HepG2 (cell line): ENCODE measurements around the gene CCDC175. TPM values are rescaled to one million over a fixed set of nuclear protein-coding genes. Genes with fewer than 3 reads are reported as not detected.

Source experiments
- HOXA7 ChIP-seq: sonication (generic); formaldehyde crosslinking; IDR thresholded peaks from 2 replicates; pipeline ENCODE4 v1.8.1; 2022; ENCODE audit warnings: mild to moderate bottlenecking, missing genetic modification reagents, moderate library complexity
- NFE2 ChIP-seq: sonication (generic); formaldehyde crosslinking; IDR thresholded peaks from 2 replicates; pipeline ENCODE4 v1.4.0; 2020; ENCODE audit warnings: missing genetic modification reagents
- RFX1 ChIP-seq: fragments of 450-650 bp; IDR thresholded peaks from 2 replicates; pipeline ENCODE4 v1.6.1; 2017
- polyA plus RNA-seq, 8 experiments: library from polyadenylated mRNA; depleted of rRNA in 3 of 8; stranded (reverse) in 7 of 8; unstranded in 1 of 8; fragments of >200 nt; fragmentation: Illumina TruSeq in 4 of 8; extraction: Trizol in 4 of 8; gene quantifications; 2 replicates each; pipeline versions ENCODE4 v1.2.1 to v1.2.3, GENCODE V29; 2011 to 2016; ENCODE audit warnings: low read depth in 4 of 8, missing spikeins in 1 of 8, mixed read lengths in 1 of 8; ENCODE audit not compliant: insufficient read depth in 1 of 8
- total RNA-seq, 5 experiments: library from RNA; depleted of rRNA; stranded (reverse); fragments of >200 nt; fragmentation: Illumina TruSeq; extraction: Trizol; gene quantifications; 2 replicates each; pipeline ENCODE4 v1.2.3, GENCODE V29; 2016; ENCODE audit warnings: low read depth in 1 of 5
- TF ChIP-seq, protein P1 (sequence below): sonication (generic); formaldehyde crosslinking; IDR thresholded peaks from 2 replicates; pipeline ENCODE4 v1.4.0; 2020; ENCODE audit warnings: mild to moderate bottlenecking, missing genetic modification reagents
- TF ChIP-seq, protein P2 (sequence below): sonication (generic); formaldehyde crosslinking; IDR thresholded peaks from 2 replicates; pipeline ENCODE4 v1.8.1; 2023; ENCODE audit warnings: mild to moderate bottlenecking, inconsistent platforms, moderate library complexity, missing genetic modification reagents, borderline replicate concordance
- TF ChIP-seq, protein P3 (sequence below): sonication (generic); formaldehyde crosslinking; IDR thresholded peaks from 2 replicates; pipeline ENCODE4 v1.8.0; 2022; ENCODE audit warnings: missing genetic modification reagents, mild to moderate bottlenecking, moderate library complexity, borderline replicate concordance
- TF ChIP-seq, protein P4 (sequence below), 2 experiments: IDR thresholded peaks; 2 replicates each; pipeline ENCODE4 v1.6.1; 2011 to 2012; ENCODE audit warnings: low read length in 2 of 2, borderline replicate concordance in 1 of 2, low read depth in 1 of 2, mild to moderate bottlenecking in 1 of 2, moderate library complexity in 1 of 2
- TF ChIP-seq, protein P5 (sequence below): sonication (generic); formaldehyde crosslinking; IDR thresholded peaks from 2 replicates; pipeline ENCODE4 v1.4.0; 2020; ENCODE audit warnings: mild to moderate bottlenecking, missing genetic modification reagents

Gene CCDC175
- total and polyA plus RNA-seq, 2 of the 13 experiments (the other 11 are each of a cell fraction or from before 2014, with no cell fraction given), result not detected

DNA sequence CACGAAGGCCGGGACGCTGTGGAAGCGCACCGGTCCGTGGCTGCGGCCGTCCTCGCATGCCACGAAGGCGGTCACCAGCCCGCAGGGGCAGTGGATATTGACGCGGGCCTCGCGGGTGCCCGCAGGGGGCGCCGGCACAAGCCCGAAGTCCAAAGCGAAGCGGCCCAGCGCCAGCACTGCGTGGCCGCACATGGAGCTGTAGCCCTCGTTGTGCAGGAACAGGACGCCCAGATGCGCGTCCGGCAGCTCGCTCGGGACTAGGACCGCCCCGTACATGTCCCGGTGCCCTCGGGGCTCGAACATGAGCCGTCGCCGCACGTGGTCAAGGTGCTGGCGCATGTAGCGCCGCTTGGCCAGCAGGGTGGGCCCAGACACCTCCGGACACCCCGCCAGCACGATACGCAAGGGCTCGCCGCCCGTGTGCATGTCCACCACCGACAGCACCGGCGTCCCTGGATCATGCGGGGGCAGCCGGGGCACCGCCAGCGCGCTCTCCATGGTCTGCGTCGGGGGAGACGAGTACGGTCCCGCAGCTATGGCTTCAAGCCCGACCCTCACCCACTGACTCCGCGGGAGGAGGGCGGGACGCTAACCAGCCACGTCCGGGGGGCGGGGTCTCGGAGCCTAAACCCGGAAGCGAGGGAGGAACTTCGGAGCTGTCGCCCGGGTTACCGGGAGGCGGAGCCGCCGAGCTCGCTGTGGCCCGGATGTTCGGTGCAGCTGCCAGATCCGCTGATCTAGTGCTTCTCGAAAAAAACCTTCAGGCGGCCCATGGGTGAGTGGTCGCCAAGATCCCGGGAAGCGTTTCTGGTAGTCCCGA is 92.6 kb downstream of the CCDC175 start, which contains the start of the genes JKAMP and L3HYPDH (continued):
- TF ChIP-seq, protein P1, sequence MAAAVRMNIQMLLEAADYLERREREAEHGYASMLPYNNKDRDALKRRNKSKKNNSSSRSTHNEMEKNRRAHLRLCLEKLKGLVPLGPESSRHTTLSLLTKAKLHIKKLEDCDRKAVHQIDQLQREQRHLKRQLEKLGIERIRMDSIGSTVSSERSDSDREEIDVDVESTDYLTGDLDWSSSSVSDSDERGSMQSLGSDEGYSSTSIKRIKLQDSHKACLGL (CRISPR knock-in tag), result peak; percentile 99
- TF ChIP-seq, protein P2, sequence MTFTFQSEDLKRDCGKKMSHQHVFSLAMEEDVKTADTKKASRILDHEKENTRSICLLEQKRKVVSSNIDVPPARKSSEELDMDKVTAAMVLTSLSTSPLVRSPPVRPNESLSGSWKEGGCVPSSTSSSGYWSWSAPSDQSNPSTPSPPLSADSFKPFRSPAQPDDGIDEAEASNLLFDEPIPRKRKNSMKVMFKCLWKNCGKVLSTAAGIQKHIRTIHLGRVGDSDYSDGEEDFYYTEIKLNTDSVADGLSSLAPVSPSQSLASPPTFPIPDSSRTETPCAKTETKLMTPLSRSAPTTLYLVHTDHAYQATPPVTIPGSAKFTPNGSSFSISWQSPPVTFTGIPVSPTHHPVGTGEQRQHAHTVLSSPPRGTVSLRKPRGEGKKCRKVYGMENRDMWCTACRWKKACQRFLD (CRISPR knock-in tag), result peak; percentile 99
- TF ChIP-seq, protein P3, sequence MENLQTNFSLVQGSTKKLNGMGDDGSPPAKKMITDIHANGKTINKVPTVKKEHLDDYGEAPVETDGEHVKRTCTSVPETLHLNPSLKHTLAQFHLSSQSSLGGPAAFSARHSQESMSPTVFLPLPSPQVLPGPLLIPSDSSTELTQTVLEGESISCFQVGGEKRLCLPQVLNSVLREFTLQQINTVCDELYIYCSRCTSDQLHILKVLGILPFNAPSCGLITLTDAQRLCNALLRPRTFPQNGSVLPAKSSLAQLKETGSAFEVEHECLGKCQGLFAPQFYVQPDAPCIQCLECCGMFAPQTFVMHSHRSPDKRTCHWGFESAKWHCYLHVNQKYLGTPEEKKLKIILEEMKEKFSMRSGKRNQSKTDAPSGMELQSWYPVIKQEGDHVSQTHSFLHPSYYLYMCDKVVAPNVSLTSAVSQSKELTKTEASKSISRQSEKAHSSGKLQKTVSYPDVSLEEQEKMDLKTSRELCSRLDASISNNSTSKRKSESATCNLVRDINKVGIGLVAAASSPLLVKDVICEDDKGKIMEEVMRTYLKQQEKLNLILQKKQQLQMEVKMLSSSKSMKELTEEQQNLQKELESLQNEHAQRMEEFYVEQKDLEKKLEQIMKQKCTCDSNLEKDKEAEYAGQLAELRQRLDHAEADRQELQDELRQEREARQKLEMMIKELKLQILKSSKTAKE (CRISPR knock-in tag), result peak; percentile 68; the same call in 1 of the 2 replicates
- peak; percentile 91 for TF ChIP-seq RFX1
- TF ChIP-seq, protein P4, sequence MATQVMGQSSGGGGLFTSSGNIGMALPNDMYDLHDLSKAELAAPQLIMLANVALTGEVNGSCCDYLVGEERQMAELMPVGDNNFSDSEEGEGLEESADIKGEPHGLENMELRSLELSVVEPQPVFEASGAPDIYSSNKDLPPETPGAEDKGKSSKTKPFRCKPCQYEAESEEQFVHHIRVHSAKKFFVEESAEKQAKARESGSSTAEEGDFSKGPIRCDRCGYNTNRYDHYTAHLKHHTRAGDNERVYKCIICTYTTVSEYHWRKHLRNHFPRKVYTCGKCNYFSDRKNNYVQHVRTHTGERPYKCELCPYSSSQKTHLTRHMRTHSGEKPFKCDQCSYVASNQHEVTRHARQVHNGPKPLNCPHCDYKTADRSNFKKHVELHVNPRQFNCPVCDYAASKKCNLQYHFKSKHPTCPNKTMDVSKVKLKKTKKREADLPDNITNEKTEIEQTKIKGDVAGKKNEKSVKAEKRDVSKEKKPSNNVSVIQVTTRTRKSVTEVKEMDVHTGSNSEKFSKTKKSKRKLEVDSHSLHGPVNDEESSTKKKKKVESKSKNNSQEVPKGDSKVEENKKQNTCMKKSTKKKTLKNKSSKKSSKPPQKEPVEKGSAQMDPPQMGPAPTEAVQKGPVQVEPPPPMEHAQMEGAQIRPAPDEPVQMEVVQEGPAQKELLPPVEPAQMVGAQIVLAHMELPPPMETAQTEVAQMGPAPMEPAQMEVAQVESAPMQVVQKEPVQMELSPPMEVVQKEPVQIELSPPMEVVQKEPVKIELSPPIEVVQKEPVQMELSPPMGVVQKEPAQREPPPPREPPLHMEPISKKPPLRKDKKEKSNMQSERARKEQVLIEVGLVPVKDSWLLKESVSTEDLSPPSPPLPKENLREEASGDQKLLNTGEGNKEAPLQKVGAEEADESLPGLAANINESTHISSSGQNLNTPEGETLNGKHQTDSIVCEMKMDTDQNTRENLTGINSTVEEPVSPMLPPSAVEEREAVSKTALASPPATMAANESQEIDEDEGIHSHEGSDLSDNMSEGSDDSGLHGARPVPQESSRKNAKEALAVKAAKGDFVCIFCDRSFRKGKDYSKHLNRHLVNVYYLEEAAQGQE (IDR thresholded peaks at IDR 0.05; ENCODE audit: borderline replicate concordance in 1 of 2, low read depth in 1 of 2, low read length in 2 of 2), result 0 out of 4 replicates have a peak, but pooled peaks of 1 of the 2 experiments have one; percentile 28
- no peak for TF ChIP-seq NFE2 (CRISPR knock-in tag)
- no peak for TF ChIP-seq HOXA7 (CRISPR knock-in tag)
- TF ChIP-seq, protein P5, sequence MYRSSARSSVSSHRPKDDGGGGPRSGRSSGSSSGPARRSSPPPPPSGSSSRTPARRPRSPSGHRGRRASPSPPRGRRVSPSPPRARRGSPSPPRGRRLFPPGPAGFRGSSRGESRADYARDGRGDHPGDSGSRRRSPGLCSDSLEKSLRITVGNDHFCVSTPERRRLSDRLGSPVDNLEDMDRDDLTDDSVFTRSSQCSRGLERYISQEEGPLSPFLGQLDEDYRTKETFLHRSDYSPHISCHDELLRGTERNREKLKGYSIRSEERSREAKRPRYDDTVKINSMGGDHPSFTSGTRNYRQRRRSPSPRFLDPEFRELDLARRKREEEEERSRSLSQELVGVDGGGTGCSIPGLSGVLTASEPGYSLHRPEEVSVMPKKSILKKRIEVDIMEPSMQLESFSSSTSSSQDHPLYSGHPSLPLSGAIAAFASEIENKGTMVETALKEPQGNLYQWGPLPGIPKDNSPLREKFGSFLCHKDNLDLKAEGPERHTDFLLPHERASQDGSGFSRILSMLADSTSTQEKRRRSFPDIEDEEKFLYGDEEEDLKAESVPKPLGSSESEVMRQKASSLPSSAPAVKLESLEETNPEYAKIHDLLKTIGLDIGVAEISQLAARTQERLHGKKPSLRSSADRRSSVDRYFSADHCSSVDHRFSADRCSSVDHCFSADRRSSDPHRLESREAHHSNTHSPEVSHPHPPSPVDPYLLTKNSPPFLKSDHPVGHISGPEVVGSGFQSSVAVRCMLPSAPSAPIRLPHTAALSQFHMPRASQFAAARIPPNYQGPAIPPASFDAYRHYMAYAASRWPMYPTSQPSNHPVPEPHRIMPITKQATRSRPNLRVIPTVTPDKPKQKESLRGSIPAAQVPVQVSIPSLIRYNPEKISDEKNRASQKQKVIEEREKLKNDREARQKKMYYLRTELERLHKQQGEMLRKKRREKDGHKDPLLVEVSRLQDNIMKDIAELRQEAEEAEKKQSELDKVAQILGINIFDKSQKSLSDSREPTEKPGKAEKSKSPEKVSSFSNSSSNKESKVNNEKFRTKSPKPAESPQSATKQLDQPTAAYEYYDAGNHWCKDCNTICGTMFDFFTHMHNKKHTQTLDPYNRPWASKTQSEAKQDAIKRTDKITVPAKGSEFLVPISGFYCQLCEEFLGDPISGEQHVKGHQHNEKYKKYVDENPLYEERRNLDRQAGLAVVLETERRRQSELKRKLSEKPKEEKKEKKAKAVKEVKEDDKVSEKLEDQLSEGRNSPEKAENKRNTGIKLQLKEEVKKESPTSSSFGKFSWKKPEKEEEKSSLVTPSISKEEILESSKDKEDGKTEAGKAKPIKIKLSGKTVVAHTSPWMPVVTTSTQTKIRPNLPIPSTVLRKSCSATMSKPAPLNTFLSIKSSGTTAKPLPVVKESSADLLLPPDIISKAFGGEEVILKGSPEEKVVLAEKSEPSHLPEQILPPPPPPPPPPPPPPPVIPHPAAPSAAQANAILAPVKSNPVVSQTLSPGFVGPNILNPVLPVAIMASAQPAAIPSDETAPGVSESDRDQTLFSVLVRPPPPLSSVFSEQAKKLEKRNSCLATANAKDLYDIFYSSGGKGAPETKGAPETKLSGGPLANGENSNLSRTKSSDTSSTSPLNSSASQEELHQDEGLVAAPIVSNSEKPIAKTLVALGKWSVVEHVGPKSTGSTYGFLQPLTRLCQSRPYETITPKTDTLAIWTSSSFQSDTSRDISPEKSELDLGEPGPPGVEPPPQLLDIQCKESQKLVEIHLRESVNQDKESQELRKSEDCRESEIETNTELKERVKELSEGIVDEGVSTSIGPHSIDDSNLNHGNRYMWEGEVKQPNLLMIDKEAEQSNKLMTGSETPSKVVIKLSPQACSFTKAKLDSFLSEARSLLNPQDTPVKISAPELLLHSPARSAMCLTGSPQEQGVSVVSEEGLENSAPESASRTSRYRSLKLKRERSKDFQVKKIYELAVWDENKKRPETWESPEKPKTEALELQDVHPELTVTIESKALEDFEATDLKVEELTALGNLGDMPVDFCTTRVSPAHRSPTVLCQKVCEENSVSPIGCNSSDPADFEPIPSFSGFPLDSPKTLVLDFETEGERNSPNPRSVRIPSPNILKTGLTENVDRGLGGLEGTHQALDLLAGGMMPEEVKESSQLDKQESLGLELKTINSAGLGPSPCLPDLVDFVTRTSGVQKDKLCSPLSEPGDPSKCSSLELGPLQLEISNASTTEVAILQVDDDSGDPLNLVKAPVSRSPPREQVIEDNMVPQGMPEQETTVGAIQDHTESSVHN (CRISPR knock-in tag), result no peak
